Colon (tissue), 2 donors: Measurements from ENCODE around the gene ABCA13.

Source experiments
- FAIRE-seq: peaks from 2 replicates; lab custom pipeline; 2012; peaks lifted over from hg19 to GRCh38; lab: Jason Lieb, UNC
- donor health status: control.
- donor health status: control.

The ABCA13 gene

GRCh38 chr7:48242846-48243245, 71.6 kb downstream of the ABCA13 start:
- FAIRE-seq = no peak

GRCh38 chr7:48244864-48245271, 73.6 kb downstream of the ABCA13 start:
- no peak for FAIRE-seq

- no peak for FAIRE-seq
Observed at GRCh38 chr7:48245751-48246472, 74.7 kb downstream of the ABCA13 start.

GRCh38 chr7:48249166-48249565, 77.9 kb downstream of the ABCA13 start:
- no peak for FAIRE-seq

- FAIRE-seq = no peak
Observed at GRCh38 chr7:48250441-48250951, 79.2 kb downstream of the ABCA13 start.

- FAIRE-seq = no peak
Observed at GRCh38 chr7:48251766-48252165, 80.5 kb downstream of the ABCA13 start.

- no peak for FAIRE-seq
Observed at GRCh38 chr7:48252995-48253394, 81.7 kb downstream of the ABCA13 start.

- FAIRE-seq = no peak
Observed at GRCh38 chr7:48255046-48255445, 83.8 kb downstream of the ABCA13 start.

GRCh38 chr7:48259463-48260280, 88.4 kb downstream of the ABCA13 start:
- FAIRE-seq = no peak

- FAIRE-seq = no peak
Observed at GRCh38 chr7:48261696-48262095, 90.4 kb downstream of the ABCA13 start.

GRCh38 chr7:48262606-48263310, 91.5 kb downstream of the ABCA13 start:
- FAIRE-seq = no peak

- FAIRE-seq = no peak
Observed at GRCh38 chr7:48263311-48263650, 92.0 kb downstream of the ABCA13 start.

- no peak for FAIRE-seq
Observed at GRCh38 chr7:48269066-48269465, 97.8 kb downstream of the ABCA13 start.

- no peak for FAIRE-seq
Observed at GRCh38 chr7:48274662-48275061, 103.4 kb downstream of the ABCA13 start.

GRCh38 chr7:48279420-48279819, 108.2 kb downstream of the ABCA13 start:
- FAIRE-seq = no peak

GRCh38 chr7:48280100-48280499, 108.8 kb downstream of the ABCA13 start:
- FAIRE-seq = no peak

GRCh38 chr7:48285373-48285772, 114.1 kb downstream of the ABCA13 start:
- FAIRE-seq = no peak

GRCh38 chr7:48286836-48287235, 115.6 kb downstream of the ABCA13 start:
- no peak for FAIRE-seq

GRCh38 chr7:48289656-48290055, 118.4 kb downstream of the ABCA13 start:
- FAIRE-seq = no peak

GRCh38 chr7:48292949-48293348, 121.7 kb downstream of the ABCA13 start:
- FAIRE-seq = no peak

- no peak for FAIRE-seq
Observed at GRCh38 chr7:48295296-48295971, 124.2 kb downstream of the ABCA13 start.

GRCh38 chr7:48296966-48297365, 125.7 kb downstream of the ABCA13 start:
- no peak for FAIRE-seq
